OCI-LY1 (cell line): ENCODE data around the gene DENND5A.

Experiments
- CTCF ChIP-seq: fragments of 200-600 bp; sonication (generic), shearing (Covaris generic); IDR thresholded peaks from 2 replicates; pipeline ENCODE4 v1.5.1; 2017; ENCODE audit warnings: mild to moderate bottlenecking, antibody characterized with exemption, low read length, moderate library complexity, mixed read lengths
- EZH2 ChIP-seq: fragments of 200-600 bp; sonication (generic), shearing (Covaris generic); IDR thresholded peaks from 2 replicates; pipeline ENCODE4 v1.8.0; 2017; ENCODE audit warnings: borderline replicate concordance, mixed run types, mild to moderate bottlenecking, antibody characterized with exemption, low read length, moderate library complexity, mixed read lengths

GRCh38 chr11:9153651-9154050 is 111.5 kb downstream of the DENND5A start:
- TF ChIP-seq CTCF (no peak), EZH2 (no peak)
